ENCODE results near the gene HMGXB3. TPM values are rescaled to one million over a fixed set of nuclear protein-coding genes. Genes with fewer than 3 reads are reported as not detected.
A peak's percentile ranks its signal among the peaks of the same experiment; 100 is the strongest.

Gene HMGXB3
- total RNA-seq, 4 donors from 2014 or later = 19.7 to 27.0 (median 23.9) TPM

DNA sequence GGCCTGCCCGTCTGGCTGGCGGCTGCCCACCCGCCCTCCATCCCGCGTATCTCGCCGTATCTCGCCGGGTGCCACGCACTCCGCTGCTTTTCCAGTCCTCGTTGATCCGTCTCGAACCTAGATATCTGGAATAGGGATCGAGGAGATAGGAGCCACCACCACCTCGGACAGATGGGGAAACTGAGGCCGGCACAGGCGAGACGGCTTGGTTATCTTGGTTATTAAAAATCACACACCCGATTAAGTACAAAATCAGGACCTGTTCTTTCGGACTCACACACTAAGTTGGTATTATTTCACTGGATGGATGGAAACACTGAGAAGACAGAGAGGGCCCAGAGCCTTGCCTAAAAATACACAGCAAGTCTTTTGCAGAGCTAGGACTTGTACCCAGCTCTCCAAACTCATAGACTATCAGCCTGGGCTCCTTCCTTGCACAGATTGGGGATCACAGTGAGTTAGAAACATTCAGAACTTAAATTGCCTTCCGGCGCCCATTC, 39.3 kb upstream of the HMGXB3 start:
- intact Hi-C loops (cut with DNase I; ENCODE audit: low total_unique reads) (loop anchor here (2.0 to 5.0 kb wide), 2 partner anchors 40 to 104 kb away; partner anchors contain the start of genes HMGXB3 and TIGD6), in situ Hi-C loops (cut with MboI; ENCODE audit: low sequenced_read_pairs in 4 of 4) (no loop called here)
- ATAC-seq (no peak), DNase-seq (no peak)
- Histone ChIP-seq H3K4me3 (peak overlapping the region; percentile 83 to 97 (median 93)), H3K27me3 (no peaks in the 10 kb centered on the region), H3K4me1 (peaks cover 8 to 15% of the 10 kb centered on the region in 2 donors), H3K9me3 (no peaks in the 10 kb centered on the region), H3K27ac (peak overlapping the region; percentile 89 to 93 (median 90)), H3K36me3 (no peaks in the 10 kb centered on the region)
- TF ChIP-seq POLR2A (IDR thresholded peaks at IDR 0.05) = no peak
- TF ChIP-seq, protein P1, sequence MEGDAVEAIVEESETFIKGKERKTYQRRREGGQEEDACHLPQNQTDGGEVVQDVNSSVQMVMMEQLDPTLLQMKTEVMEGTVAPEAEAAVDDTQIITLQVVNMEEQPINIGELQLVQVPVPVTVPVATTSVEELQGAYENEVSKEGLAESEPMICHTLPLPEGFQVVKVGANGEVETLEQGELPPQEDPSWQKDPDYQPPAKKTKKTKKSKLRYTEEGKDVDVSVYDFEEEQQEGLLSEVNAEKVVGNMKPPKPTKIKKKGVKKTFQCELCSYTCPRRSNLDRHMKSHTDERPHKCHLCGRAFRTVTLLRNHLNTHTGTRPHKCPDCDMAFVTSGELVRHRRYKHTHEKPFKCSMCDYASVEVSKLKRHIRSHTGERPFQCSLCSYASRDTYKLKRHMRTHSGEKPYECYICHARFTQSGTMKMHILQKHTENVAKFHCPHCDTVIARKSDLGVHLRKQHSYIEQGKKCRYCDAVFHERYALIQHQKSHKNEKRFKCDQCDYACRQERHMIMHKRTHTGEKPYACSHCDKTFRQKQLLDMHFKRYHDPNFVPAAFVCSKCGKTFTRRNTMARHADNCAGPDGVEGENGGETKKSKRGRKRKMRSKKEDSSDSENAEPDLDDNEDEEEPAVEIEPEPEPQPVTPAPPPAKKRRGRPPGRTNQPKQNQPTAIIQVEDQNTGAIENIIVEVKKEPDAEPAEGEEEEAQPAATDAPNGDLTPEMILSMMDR (IDR thresholded peaks at IDR 0.05 in 4 of 5, conservative IDR thresholded peaks at IDR 0.05 in 1 of 5) = no peak

- H3K27me3 ChIP-seq = no peaks in the 10 kb centered on the region
- ATAC-seq (no peak), DNase-seq (no peak)
- TF ChIP-seq, protein P1 (IDR thresholded peaks at IDR 0.05 in 4 of 5, conservative IDR thresholded peaks at IDR 0.05 in 1 of 5) = peak in 2 of 5 experiments; percentile 14 to 24
- no peak for TF ChIP-seq POLR2A (IDR thresholded peaks at IDR 0.05)
- intact Hi-C loops (cut with DNase I; ENCODE audit: low total_unique reads) (loop anchor here (2.0 to 5.0 kb wide), 2 partner anchors 39 to 105 kb away; partner anchors contain the start of genes HMGXB3 and TIGD6), in situ Hi-C loops (cut with MboI; ENCODE audit: low sequenced_read_pairs in 4 of 4) (no loop called here)
- H3K9me3 ChIP-seq = no peaks in the 10 kb centered on the region
- no peak overlapping the region for H3K4me3 ChIP-seq
- H3K4me1 ChIP-seq = peaks cover 8 to 15% of the 10 kb centered on the region in 2 donors
- no peaks in the 10 kb centered on the region for H3K36me3 ChIP-seq
- no peak overlapping the region for H3K27ac ChIP-seq
Measured at GRCh38 chr5:149961957-149962409, 38.6 kb upstream of the HMGXB3 start.

DNA sequence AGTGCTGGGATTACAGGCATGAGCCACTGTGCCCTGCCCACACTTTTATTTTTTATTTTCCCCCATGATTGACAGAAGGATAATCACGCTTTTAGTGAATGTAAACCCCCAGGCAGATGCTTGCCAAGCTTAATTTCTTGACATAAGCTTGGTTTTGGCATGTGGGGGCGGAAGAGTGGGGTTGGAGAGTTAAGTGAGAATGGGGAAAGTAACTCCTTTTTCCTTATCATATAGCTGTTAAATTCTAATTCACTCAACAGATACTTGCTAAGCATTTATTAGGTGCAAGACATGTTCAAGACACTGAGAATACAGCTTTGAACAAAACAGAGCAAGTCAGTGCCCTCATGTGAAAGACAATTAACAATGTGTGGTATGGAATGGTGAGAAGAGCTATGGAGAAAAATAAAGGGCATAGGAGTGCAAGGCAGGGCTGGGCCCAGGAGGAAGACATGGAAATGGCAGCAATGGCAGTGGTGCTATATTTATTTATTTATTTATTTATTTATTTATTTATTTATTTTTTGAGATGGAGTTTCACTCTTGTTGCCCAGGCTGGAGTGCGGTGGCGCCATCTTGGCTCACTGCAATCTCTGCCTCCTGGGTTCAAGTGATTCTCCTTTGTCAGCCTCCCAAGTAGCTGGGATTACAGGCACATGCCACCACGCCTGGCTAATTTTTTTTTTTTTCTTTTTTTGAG, 37.8 kb upstream of the HMGXB3 start:
- intact Hi-C loops (cut with DNase I; ENCODE audit: low total_unique reads) = loop anchor here (5.0 kb wide), 1 partner anchor 105 kb away; no protein-coding TSS in a partner anchor

GRCh38 chr5:149963729-149964128, 36.8 kb upstream of the HMGXB3 start:
- intact Hi-C loops (cut with DNase I; ENCODE audit: low total_unique reads) (loop anchor here (5.0 kb wide), 1 partner anchor 106 kb away; no protein-coding TSS in a partner anchor), in situ Hi-C loops (cut with MboI; ENCODE audit: low sequenced_read_pairs in 4 of 4) (no loop called here)
- ATAC-seq (no peak), DNase-seq (no peak)
- Histone ChIP-seq H3K4me3 (no peak overlapping the region), H3K36me3 (no peaks in the 10 kb centered on the region), H3K9me3 (no peaks in the 10 kb centered on the region), H3K4me1 (peaks cover 8 to 15% of the 10 kb centered on the region in 2 donors), H3K27me3 (no peaks in the 10 kb centered on the region), H3K27ac (no peak overlapping the region)
- no peak for TF ChIP-seq POLR2A (IDR thresholded peaks at IDR 0.05)
- TF ChIP-seq, protein P1 (IDR thresholded peaks at IDR 0.05 in 4 of 5, conservative IDR thresholded peaks at IDR 0.05 in 1 of 5) = no peak

More for the DNA sequence above, 37.8 kb upstream of the HMGXB3 start:
- no peak overlapping the region for H3K27ac ChIP-seq
- H3K4me1 ChIP-seq = peaks cover 8 to 15% of the 10 kb centered on the region in 2 donors
- H3K36me3 ChIP-seq = no peaks in the 10 kb centered on the region
- DNase-seq = no peak
- TF ChIP-seq POLR2A (IDR thresholded peaks at IDR 0.05) = no peak
- TF ChIP-seq, protein P1 (IDR thresholded peaks at IDR 0.05 in 4 of 5, conservative IDR thresholded peaks at IDR 0.05 in 1 of 5) = no peak
- in situ Hi-C loops (cut with MboI; ENCODE audit: low sequenced_read_pairs in 4 of 4) = no loop called here
- no peaks in the 10 kb centered on the region for H3K27me3 ChIP-seq
- no peak for ATAC-seq
- no peak overlapping the region for H3K4me3 ChIP-seq
- no peaks in the 10 kb centered on the region for H3K9me3 ChIP-seq
